Measurements from ENCODE around the gene NLRX1. TPM values are rescaled to one million over a fixed set of nuclear protein-coding genes. Genes with fewer than 3 reads are reported as not detected.

Gene NLRX1
- total RNA-seq, 2 donors from 2014 or later = 14.8 to 17.9 TPM

Other genes starting within 250 kb of the NLRX1 start
- gene BCL9L, start 242.8 kb upstream of the NLRX1 start, total RNA-seq = 10 to 100 TPM; 36.4 to 36.5 TPM
- not detected for gene UPK2, start 212.4 kb upstream of the NLRX1 start, total RNA-seq
- not detected for gene FOXR1, start 197.0 kb upstream of the NLRX1 start, total RNA-seq
- gene CENATAC, start 170.6 kb upstream of the NLRX1 start, total RNA-seq = 10 to 100 TPM; 22.7 to 28.5 TPM
- 100 to 1,000 TPM; 652 to 750 TPM for gene RPS25, start 150.4 kb upstream of the NLRX1 start, total RNA-seq
- gene TRAPPC4, start 150.0 kb upstream of the NLRX1 start, total RNA-seq = 10 to 100 TPM; 65.1 to 72.8 TPM
- 10 to 100 TPM; 43.0 to 59.9 TPM for gene SLC37A4, start 137.8 kb upstream of the NLRX1 start, total RNA-seq
- 100 to 1,000 TPM; 107 to 138 TPM for gene HYOU1, start 111.5 kb upstream of the NLRX1 start, total RNA-seq
- gene VPS11, start 100.9 kb upstream of the NLRX1 start, total RNA-seq = 10 to 100 TPM; 20.7 to 24.1 TPM
- gene HMBS, start 83.8 kb upstream of the NLRX1 start, total RNA-seq = 10 to 100 TPM; 16.1 to 26.1 TPM
- 10 to 100 TPM; 32.4 to 50.3 TPM for gene DPAGT1, start 66.9 kb upstream of the NLRX1 start, total RNA-seq
- gene C2CD2L, start 61.4 kb upstream of the NLRX1 start, total RNA-seq = 10 to 100 TPM; 26.6 to 43.7 TPM
- gene HINFP, start 47.1 kb upstream of the NLRX1 start, total RNA-seq = 10 to 100 TPM; 34.9 to 35.7 TPM
- gene ABCG4, start 19.7 kb upstream of the NLRX1 start, total RNA-seq = not detected
- 10 to 100 TPM; 63.6 to 85.0 TPM for gene NHERF4, start 16.8 kb downstream of the NLRX1 start, total RNA-seq
- gene CBL, start 37.6 kb downstream of the NLRX1 start, total RNA-seq = 10 to 100 TPM; 12.4 to 14.1 TPM
- gene MCAM, start 148.4 kb downstream of the NLRX1 start, total RNA-seq = 10 to 100 TPM; 12.1 to 27.1 TPM
- 10 to 100 TPM; 19.9 to 24.0 TPM for gene RNF26, start 165.8 kb downstream of the NLRX1 start, total RNA-seq
- 1 to 10 TPM; 6.9 to 9.3 TPM for gene C1QTNF5, start 172.2 kb downstream of the NLRX1 start, total RNA-seq
- gene MFRP, start 178.0 kb downstream of the NLRX1 start, total RNA-seq = not detected
- gene USP2, start 213.0 kb downstream of the NLRX1 start, total RNA-seq = 10 to 100 TPM; 26.0 to 63.6 TPM